ENCODE results near the gene HYCC1. TPM values are rescaled to one million over a fixed set of nuclear protein-coding genes. Genes with fewer than 3 reads are reported as not detected.

HYCC1 gene
- total RNA-seq, 2 experiments from 2014 or later = 17.8 to 18.5 TPM

GRCh38 chr7:23001610-23002009 lies 12.3 kb downstream of the HYCC1 start:
- ChIA-PET CTCF (no interaction called here), POLR2A (no interaction called here)
- peak; percentile 17 for ATAC-seq
- Mint-ChIP-seq H3K4me1 (ENCODE audit: low read depth) (peaks cover 27% of the 10 kb centered on the region), H3K27me3 (no peaks in the 10 kb centered on the region), H3K4me3 (no peak overlapping the region), H3K27ac (no peak overlapping the region), H3K36me3 (ENCODE audit: low read depth) (no peaks in the 10 kb centered on the region), H3K9me3 (no peaks in the 10 kb centered on the region)
- TF ChIP-seq CTCF (IDR thresholded peaks at IDR 0.05) = no peak
- intact Hi-C loops (cut with micrococcal nuclease) = no loop called here
- no peak for DNase-seq

GRCh38 chr7:23000597-23001360 lies 13.2 kb downstream of the HYCC1 start:
- no peaks in the 10 kb centered on the region for H3K27me3 Mint-ChIP-seq
- POLR2A ChIA-PET = no interaction called here
- DNase-seq = no peak
- no peak overlapping the region for H3K27ac Mint-ChIP-seq
- CTCF ChIA-PET = no interaction called here
- intact Hi-C loops (cut with micrococcal nuclease) = no loop called here
- H3K4me3 Mint-ChIP-seq = no peak overlapping the region
- no peak for ATAC-seq
- H3K36me3 Mint-ChIP-seq (ENCODE audit: low read depth) = no peaks in the 10 kb centered on the region
- TF ChIP-seq CTCF (IDR thresholded peaks at IDR 0.05) = no peak
- no peaks in the 10 kb centered on the region for H3K9me3 Mint-ChIP-seq
- peaks cover 27% of the 10 kb centered on the region for H3K4me1 Mint-ChIP-seq (ENCODE audit: low read depth)

- ChIA-PET POLR2A (no interaction called here), CTCF (no interaction called here)
- Mint-ChIP-seq H3K4me3 (no peak overlapping the region), H3K9me3 (no peaks in the 10 kb centered on the region), H3K27ac (no peak overlapping the region), H3K4me1 (ENCODE audit: low read depth) (peaks cover 36% of the 10 kb centered on the region), H3K36me3 (ENCODE audit: low read depth) (no peaks in the 10 kb centered on the region), H3K27me3 (no peaks in the 10 kb centered on the region)
- intact Hi-C loops (cut with micrococcal nuclease) = no loop called here
- TF ChIP-seq CTCF (IDR thresholded peaks at IDR 0.05) = no peak
- ATAC-seq (no peak), DNase-seq (no peak)
Measured at GRCh38 chr7:22998519-22998896, 15.4 kb downstream of the HYCC1 start.

GRCh38 chr7:22997871-22998518 lies 15.9 kb downstream of the HYCC1 start:
- ATAC-seq = no peak
- POLR2A ChIA-PET = no interaction called here
- H3K36me3 Mint-ChIP-seq (ENCODE audit: low read depth) = no peaks in the 10 kb centered on the region
- no peaks in the 10 kb centered on the region for H3K9me3 Mint-ChIP-seq
- no peak overlapping the region for H3K27ac Mint-ChIP-seq
- H3K4me3 Mint-ChIP-seq = no peak overlapping the region
- no peak for DNase-seq
- TF ChIP-seq CTCF (IDR thresholded peaks at IDR 0.05) = no peak
- H3K4me1 Mint-ChIP-seq (ENCODE audit: low read depth) = peaks cover 42% of the 10 kb centered on the region
- CTCF ChIA-PET = interaction anchor here (5.2 kb wide), 1 partner anchor 57 kb away, joined by 35 read pairs; no protein-coding TSS in a partner anchor
- H3K27me3 Mint-ChIP-seq = no peaks in the 10 kb centered on the region
- intact Hi-C loops (cut with micrococcal nuclease) = no loop called here

- ATAC-seq (peak; percentile 54), DNase-seq (no peak)
- Mint-ChIP-seq H3K27me3 (no peaks in the 10 kb centered on the region), H3K27ac (no peak overlapping the region), H3K4me1 (ENCODE audit: low read depth) (peaks cover 34% of the 10 kb centered on the region), H3K36me3 (ENCODE audit: low read depth) (no peaks in the 10 kb centered on the region), H3K9me3 (no peaks in the 10 kb centered on the region), H3K4me3 (no peak overlapping the region)
- intact Hi-C loops (cut with micrococcal nuclease) = no loop called here
- CTCF ChIA-PET = interaction anchor here (1.3 to 5.2 kb wide), 2 partner anchors 9 to 59 kb away, joined by 4 to 35 read pairs; no protein-coding TSS in a partner anchor
- POLR2A ChIA-PET = no interaction called here
- no peak for TF ChIP-seq CTCF (IDR thresholded peaks at IDR 0.05)
Measured at GRCh38 chr7:22996470-22996869, 17.5 kb downstream of the HYCC1 start.

Data from activated CD8-positive, alpha-beta T cell treated with anti-CD3 and anti-CD28 coated beads for 36 hours (primary cell).